Prostate gland (tissue), 2 donors: ENCODE data around the gene ZNF219.

ENCODE experiments used
- POLR2A ChIP-seq: fragments of 450-650 bp; IDR thresholded peaks from one replicate; pipeline ENCODE4 v1.6.1; 2016; ENCODE audit warnings: antibody characterized with exemption, mild to moderate bottlenecking
- TF ChIP-seq, protein P1 (sequence below), 4 experiments: fragments of 200-600 bp in 2 of 4; fragments of 450-650 bp in 2 of 4; sonication (generic) in 2 of 4; IDR thresholded peaks; 1 replicate in 3 of 4; 2 replicates in 1 of 4; pipeline ENCODE4 v1.5.1; 2016 to 2019; ENCODE audit warnings: antibody characterized with exemption in 4 of 4, mild to moderate bottlenecking in 2 of 4, moderate library complexity in 2 of 4

DNA sequence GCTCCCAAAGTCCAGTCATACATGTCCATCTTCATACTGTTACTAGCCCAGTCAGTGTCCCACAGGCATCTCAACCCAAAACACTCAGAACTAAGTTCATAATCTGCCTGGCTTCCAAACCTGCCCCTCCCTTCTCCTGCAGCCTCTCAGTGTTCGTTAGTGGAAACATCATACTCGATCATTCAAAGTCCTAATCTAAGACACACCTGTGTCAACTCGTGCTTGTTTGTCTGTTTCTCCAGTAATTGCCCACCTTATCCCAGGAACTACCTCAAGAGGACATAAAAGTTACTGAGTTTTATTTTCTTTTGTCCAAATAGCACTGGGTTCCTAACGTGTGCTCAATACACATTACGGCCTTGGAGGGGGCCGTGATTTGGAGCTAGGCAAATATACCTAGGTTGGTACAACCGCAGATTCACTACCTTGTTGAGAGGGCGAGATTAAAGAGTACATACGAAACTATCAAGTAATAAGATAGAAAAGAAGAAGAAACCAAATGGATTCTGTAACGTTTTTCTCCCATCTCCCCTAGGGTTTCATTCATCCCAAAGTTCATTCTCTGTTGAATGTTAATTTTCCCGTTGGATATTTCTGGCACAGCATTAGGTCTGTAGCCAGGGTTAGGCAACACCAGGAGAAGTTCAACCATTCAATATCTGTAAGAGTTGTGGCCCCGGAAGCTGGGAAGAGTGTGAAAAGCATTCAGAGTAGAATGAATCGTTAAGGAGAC lies 37.7 kb downstream of the ZNF219 start:
- TF ChIP-seq POLR2A: no peak
- TF ChIP-seq, protein P1, sequence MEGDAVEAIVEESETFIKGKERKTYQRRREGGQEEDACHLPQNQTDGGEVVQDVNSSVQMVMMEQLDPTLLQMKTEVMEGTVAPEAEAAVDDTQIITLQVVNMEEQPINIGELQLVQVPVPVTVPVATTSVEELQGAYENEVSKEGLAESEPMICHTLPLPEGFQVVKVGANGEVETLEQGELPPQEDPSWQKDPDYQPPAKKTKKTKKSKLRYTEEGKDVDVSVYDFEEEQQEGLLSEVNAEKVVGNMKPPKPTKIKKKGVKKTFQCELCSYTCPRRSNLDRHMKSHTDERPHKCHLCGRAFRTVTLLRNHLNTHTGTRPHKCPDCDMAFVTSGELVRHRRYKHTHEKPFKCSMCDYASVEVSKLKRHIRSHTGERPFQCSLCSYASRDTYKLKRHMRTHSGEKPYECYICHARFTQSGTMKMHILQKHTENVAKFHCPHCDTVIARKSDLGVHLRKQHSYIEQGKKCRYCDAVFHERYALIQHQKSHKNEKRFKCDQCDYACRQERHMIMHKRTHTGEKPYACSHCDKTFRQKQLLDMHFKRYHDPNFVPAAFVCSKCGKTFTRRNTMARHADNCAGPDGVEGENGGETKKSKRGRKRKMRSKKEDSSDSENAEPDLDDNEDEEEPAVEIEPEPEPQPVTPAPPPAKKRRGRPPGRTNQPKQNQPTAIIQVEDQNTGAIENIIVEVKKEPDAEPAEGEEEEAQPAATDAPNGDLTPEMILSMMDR (IDR thresholded peaks at IDR 0.05): no peak
